AG04450 (cell line): ENCODE results near the gene SIDT1. TPM values are rescaled to one million over a fixed set of nuclear protein-coding genes. Genes with fewer than 3 reads are reported as not detected.

ENCODE experiments used
- CTCF ChIA-PET: fragments of 300-600, 350-600 bp; formaldehyde crosslinking; extraction: SDS; loops from one replicate; lab custom pipeline; 2022; ENCODE audit warnings: antibody characterized with exemption, inconsistent platforms; lab: Charles Lee
- POLR2A ChIA-PET: fragments of 350-600 bp; formaldehyde crosslinking; extraction: SDS; loops from one replicate; lab custom pipeline; 2021; ENCODE audit warnings: antibody characterized with exemption, inconsistent platforms; lab: Yijun Ruan, JAX
- DNase-seq: peaks from one replicate; pipeline ENCODE4 v3.0.0-alpha.2; 2011; ENCODE audit warnings: low read depth, low spot score
- H3K27ac ChIP-seq: one replicate; pipeline ENCODE4 v1.5.1; 2012; ENCODE audit warnings: low read depth, low read length, control low read depth
- H3K27me3 ChIP-seq: one replicate; pipeline ENCODE4 v1.6.0; 2012; ENCODE audit warnings: low read length; ENCODE audit not compliant: control insufficient read depth, insufficient read depth
- H3K4me3 ChIP-seq: 2 replicates; pipeline ENCODE4 v1.5.1; 2011; ENCODE audit warnings: mild to moderate bottlenecking, low read depth, low read length, control low read depth
- H3K9me3 ChIP-seq: 2 replicates; pipeline ENCODE4 v1.5.1; 2012; ENCODE audit warnings: low read length; ENCODE audit not compliant: control insufficient read depth, insufficient read depth
- polyA minus RNA-seq: library from RNA; depleted of rRNA, polyadenylated mRNA; stranded (reverse); fragments of >200 nt; gene quantifications from 2 replicates; pipeline ENCODE4 v1.2.3, GENCODE V29; 2011; rRNA and poly(A)+ RNA removed
- polyA plus RNA-seq: library from polyadenylated mRNA; depleted of rRNA; stranded (reverse); fragments of >200 nt; gene quantifications from 2 replicates; pipeline ENCODE4 v1.2.3, GENCODE V29; 2011; rRNA removed
- TF ChIP-seq, protein P1 (sequence below): IDR thresholded peaks from 2 replicates; pipeline ENCODE4 v1.5.1; 2011; ENCODE audit warnings: low read depth, low read length, control low read depth, inconsistent platforms

SIDT1 gene
- polyA plus RNA-seq: not detected in 2 replicates
- polyA minus RNA-seq: not detected in 2 replicates

DNA sequence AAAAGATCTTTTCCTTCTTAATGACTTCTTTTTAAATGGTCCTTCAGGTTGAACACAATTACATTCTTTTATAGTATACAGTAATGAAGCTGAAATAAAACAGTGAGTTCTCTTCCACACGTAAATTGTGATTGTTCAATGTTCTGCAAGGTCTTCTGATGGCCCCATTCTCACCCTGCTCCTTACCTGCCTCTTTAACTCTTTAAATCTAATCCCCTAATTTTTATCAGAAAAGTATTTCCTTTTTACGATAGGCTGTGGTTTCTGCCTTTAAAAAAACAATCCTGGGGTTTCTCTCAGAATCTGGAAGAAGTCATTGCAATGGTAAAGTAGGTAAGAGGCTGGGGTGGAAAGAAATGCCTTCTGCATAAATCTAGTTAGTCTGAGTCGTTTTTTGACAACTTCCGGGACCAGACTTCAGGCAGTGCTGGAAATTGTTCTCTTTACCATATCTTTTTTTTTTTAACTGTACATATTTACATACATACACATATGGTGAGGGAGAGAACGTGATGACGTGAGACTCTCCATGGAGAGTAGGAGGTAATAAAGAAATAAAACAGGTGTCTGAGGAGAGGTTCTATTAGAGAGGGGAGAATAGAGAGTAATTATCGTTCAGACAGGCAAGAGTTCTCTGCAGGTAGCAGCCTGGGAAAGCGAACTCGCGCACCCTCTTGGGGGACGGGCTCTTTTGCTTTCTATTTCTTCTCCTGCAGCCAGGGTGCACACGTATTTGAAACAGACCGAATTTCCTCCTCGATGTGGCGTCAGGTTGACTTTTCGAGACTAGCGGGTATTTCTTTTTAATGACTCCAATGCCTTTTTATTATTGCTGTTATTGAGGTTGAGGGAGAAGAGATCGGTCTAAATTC is at the start of gene SIDT1:
Gene SIDT1, plus strand, starts transcription at position 730 of the 872 bp plus-strand sequence. CDS start 467 bp downstream, outside the sequence.
- H3K27me3 ChIP-seq: peaks cover 53% of the 10 kb centered on the region
- no peak within 1 kb of the TSS for H3K27ac ChIP-seq
- CTCF ChIA-PET: no interaction called here
- H3K4me3 ChIP-seq: peak within 1 kb of the TSS; percentile 55
- no peaks in the 10 kb centered on the region for H3K9me3 ChIP-seq
- TF ChIP-seq, protein P1, sequence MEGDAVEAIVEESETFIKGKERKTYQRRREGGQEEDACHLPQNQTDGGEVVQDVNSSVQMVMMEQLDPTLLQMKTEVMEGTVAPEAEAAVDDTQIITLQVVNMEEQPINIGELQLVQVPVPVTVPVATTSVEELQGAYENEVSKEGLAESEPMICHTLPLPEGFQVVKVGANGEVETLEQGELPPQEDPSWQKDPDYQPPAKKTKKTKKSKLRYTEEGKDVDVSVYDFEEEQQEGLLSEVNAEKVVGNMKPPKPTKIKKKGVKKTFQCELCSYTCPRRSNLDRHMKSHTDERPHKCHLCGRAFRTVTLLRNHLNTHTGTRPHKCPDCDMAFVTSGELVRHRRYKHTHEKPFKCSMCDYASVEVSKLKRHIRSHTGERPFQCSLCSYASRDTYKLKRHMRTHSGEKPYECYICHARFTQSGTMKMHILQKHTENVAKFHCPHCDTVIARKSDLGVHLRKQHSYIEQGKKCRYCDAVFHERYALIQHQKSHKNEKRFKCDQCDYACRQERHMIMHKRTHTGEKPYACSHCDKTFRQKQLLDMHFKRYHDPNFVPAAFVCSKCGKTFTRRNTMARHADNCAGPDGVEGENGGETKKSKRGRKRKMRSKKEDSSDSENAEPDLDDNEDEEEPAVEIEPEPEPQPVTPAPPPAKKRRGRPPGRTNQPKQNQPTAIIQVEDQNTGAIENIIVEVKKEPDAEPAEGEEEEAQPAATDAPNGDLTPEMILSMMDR: peak; percentile 24
- no peak for DNase-seq
- POLR2A ChIA-PET: no interaction called here

DNA sequence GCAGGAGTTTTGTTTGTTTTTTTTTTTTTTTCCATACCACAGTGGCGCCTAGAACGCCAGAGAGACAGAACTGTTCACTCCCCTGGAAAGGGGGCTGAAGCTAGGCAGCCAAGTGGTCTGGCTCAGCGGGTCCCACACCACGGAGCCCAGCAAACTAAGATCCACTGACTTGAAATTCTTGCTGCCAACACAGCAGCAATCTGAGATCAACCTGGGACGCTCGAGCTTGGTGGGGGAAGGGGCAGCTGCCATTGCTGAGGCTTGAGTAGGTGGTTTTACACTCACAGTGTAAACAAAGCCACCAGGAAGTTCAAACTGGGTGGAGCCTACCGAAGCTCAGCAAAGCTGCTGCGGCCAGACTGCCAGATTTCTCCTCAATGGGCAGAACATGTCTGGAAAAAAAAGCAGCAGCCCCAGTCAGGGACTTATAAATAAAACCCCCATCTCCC is 47.2 kb upstream of the SIDT1 start:
- H3K27ac ChIP-seq: no peak overlapping the region
- DNase-seq: no peak
- peaks cover 5% of the 10 kb centered on the region; the same call in 1 of the 2 replicates for H3K9me3 ChIP-seq
- ChIA-PET POLR2A (no interaction called here), CTCF (no interaction called here)
- H3K4me3 ChIP-seq: no peak overlapping the region
- no peaks in the 10 kb centered on the region for H3K27me3 ChIP-seq
- TF ChIP-seq, protein P1: no peak

DNA sequence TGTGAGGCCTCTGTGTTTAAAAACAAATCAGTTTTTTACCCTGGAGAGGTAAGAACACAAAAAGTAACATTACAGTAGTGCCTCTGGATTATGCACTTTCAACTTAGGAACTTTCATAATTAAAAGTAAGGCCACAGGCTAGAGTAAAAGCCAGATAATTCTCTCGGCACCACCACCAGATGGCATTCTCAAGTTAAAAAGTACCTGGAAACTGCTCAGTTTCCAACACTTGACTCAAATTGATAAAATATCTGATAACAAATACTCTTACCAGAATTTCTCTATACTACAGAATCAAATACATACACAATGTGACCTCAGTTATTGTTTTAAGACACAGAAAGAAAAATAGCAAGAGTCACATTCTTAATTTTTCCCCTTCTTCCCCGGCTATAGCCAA is 37.3 kb upstream of the SIDT1 start:
- TF ChIP-seq, protein P1: peak; percentile 53
- Histone ChIP-seq H3K4me3 (no peak overlapping the region), H3K27ac (no peak overlapping the region), H3K9me3 (no peaks in the 10 kb centered on the region), H3K27me3 (no peaks in the 10 kb centered on the region)
- CTCF ChIA-PET: interaction anchor here (0.6 to 4.3 kb wide), 18 partner anchors 8 to 344 kb away, joined by 3 to 63 read pairs (median 4); partner anchors contain the start of gene GRAMD1C
- POLR2A ChIA-PET: no interaction called here
- DNase-seq: no peak

DNA sequence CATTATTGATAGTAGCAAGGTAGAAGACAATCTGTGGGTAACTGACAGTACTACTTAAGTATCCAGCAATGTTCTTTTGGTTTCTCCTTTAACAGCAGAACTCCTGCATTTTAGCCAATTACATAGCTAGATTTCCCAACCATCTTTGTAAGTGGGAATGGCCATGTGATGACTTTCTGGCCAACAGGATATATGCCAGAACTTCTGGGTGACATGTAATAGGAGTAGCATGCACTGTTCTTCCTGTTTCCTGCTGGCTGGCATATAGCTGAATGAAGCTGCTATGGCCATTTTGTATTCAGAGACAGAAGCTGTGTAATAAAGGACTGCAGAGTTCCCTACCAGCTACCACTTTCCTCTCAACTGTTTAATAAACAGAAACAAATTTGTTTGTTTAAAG is 35.4 kb upstream of the SIDT1 start:
- no peaks in the 10 kb centered on the region for H3K9me3 ChIP-seq
- no peak for DNase-seq
- no peak overlapping the region for H3K27ac ChIP-seq
- TF ChIP-seq, protein P1: no peak
- ChIA-PET POLR2A (interaction anchor here (2.4 kb wide), 1 partner anchor 18 kb away, joined by 20 read pairs; the partner anchor contains the start of gene SPICE1), CTCF (interaction anchor here (0.5 to 4.3 kb wide), 7 partner anchors 17 to 416 kb away, joined by 3 to 63 read pairs (median 4); partner anchors contain the start of gene SPICE1)
- H3K4me3 ChIP-seq: no peak overlapping the region
- no peaks in the 10 kb centered on the region for H3K27me3 ChIP-seq
